Adrenal gland (tissue), 12 donors: ENCODE results near the gene AKR1B1. TPM values are rescaled to one million over a fixed set of nuclear protein-coding genes. Genes with fewer than 3 reads are reported as not detected.

Experiments
- DNase-seq, 7 donors: peaks; one replicate each; pipeline ENCODE4 v3.0.0-alpha.2; 2019 to 2020
- H3K27ac ChIP-seq, 5 donors: fragments of 200-600 bp; sonication (generic) in 4 of 5; 1 replicate in 3 of 5; 2 replicates in 2 of 5; pipeline versions ENCODE4 v1.5.1 to v1.8.0; 2016 to 2020; ENCODE audit warnings: mild to moderate bottlenecking in 1 of 5
- H3K27me3 ChIP-seq: fragments of 200-600 bp; 2 replicates; pipeline ENCODE4 v1.8.0; 2021
- H3K36me3 ChIP-seq, 2 donors: fragments of 200-600 bp; replicated peaks in 1 of 2; 1 replicate in 1 of 2; 2 replicates in 1 of 2; pipeline versions ENCODE4 v1.5.1 to v1.8.0; 2018 to 2022
- H3K4me1 ChIP-seq, 2 donors: fragments of 200-600 bp; replicated peaks in 1 of 2; 1 replicate in 1 of 2; 2 replicates in 1 of 2; pipeline versions ENCODE4 v1.5.1 to v1.8.0; 2018 to 2021
- H3K4me3 ChIP-seq, 4 donors: fragments of 200-600 bp; sonication (generic) in 3 of 4; one replicate each; pipeline ENCODE4 v1.5.1; 2016 to 2018
- H3K9me3 ChIP-seq, 3 donors: fragments of 200-600 bp; sonication (generic) in 1 of 3; replicated peaks in 1 of 3; 1 replicate in 2 of 3; 2 replicates in 1 of 3; pipeline versions ENCODE4 v1.5.1 to v1.8.0; 2016 to 2021
- CTCF ChIP-seq, 6 experiments: fragments of 450-650 bp in 4 of 6; fragments of 200-600 bp in 2 of 6; sonication (generic) in 1 of 6; IDR thresholded peaks; 1 replicate in 5 of 6; 2 replicates in 1 of 6; pipeline versions ENCODE4 v1.5.1 to v1.8.0; 2016 to 2021; ENCODE audit warnings: antibody characterized with exemption in 6 of 6, mild to moderate bottlenecking in 2 of 6, moderate library complexity in 1 of 6
- POLR2A ChIP-seq, 2 donors: fragments of 450-650 bp; IDR thresholded peaks; one replicate each; pipeline ENCODE4 v1.6.1; 2017; ENCODE audit warnings: antibody characterized with exemption in 2 of 2, mild to moderate bottlenecking in 2 of 2, moderate library complexity in 1 of 2
- WGBS, 4 donors: extraction: QIAGEN DNeasy Blood & Tissue Kit in 2 of 4; methylation state at CpG; one replicate each; pipeline versions ENCODE4 v1.1.5 to v1.1.7; 2013 to 2017; 5-methylcytosine and 5-hydroxymethylcytosine counted together
- intact Hi-C, 2 donors: fragments of 100-400 bp; cut with DNase I; formaldehyde crosslinking; loops; one replicate each; pipeline versions ENCODE4 v1.14.1 to v1.15.0; 2022 to 2023
- polyA plus RNA-seq, 3 donors: library from polyadenylated mRNA; stranded (reverse); fragments of 200-250 nt in 2 of 3; fragments of 350-450 nt in 1 of 3; fragmentation: Illumina TruSeq in 1 of 3; extraction: RNeasy Lipid Tissue Mini Kit (QIAGEN cat#74804) in 1 of 3; gene quantifications; one replicate each; pipeline ENCODE4 v1.2.3, GENCODE V29; 2013 to 2014
- total RNA-seq, 9 donors: library from RNA; depleted of rRNA in 4 of 9; stranded (reverse); fragments of >200 nt in 4 of 9; fragments of 120-200 nt in 1 of 9; fragmentation: NEBNext Ultra II Directional in 1 of 9; extraction: Animal tissue kit (Norgen Biotek cat#: 25700) in 1 of 9; gene quantifications; one replicate each; pipeline versions ENCODE4 v1.1.0 to v1.2.4, GENCODE V29; 2013 to 2023
- donor health status: healthy with polysubstance abuse.
- donor health status: Bipolar disorder and iron deficiency.
- donor health status: DM: yes; HTN: yes; CAD: no.
- donor health status: DM: no; HTN: no; CAD: no.
- donor health status: DM: no; HTN: no; CAD: no.
- donor health status: DM: yes; HTN: yes; CAD: no.

The AKR1B1 gene
- total and polyA plus RNA-seq, 12 donors = 270 to 4,669 (median 3,402) TPM

- peaks cover 4% of the 10 kb centered on the region for H3K27me3 ChIP-seq
- 54 to 69% (median 61%) methylated on average over 3 of the region's 3 CpGs for WGBS, 4 donors
- H3K4me3 ChIP-seq = no peak overlapping the region
- DNase-seq = no peak
- intact Hi-C loops = no loop called here
- no peaks in the 10 kb centered on the region for H3K4me1 ChIP-seq
- no peak overlapping the region for H3K27ac ChIP-seq
- TF ChIP-seq CTCF (IDR thresholded peaks at IDR 0.05) (no peak), POLR2A (IDR thresholded peaks at IDR 0.05) (no peak)
- H3K9me3 ChIP-seq = no peaks in the 10 kb centered on the region
- no peaks in the 10 kb centered on the region for H3K36me3 ChIP-seq
Measured at GRCh38 chr7:134407311-134407710, 51.6 kb downstream of the AKR1B1 start.

- intact Hi-C loops = no loop called here
- Histone ChIP-seq H3K9me3 (no peaks in the 10 kb centered on the region), H3K27me3 (peaks cover 4% of the 10 kb centered on the region), H3K4me1 (no peaks in the 10 kb centered on the region), H3K36me3 (no peaks in the 10 kb centered on the region), H3K27ac (no peak overlapping the region), H3K4me3 (no peak overlapping the region)
- no peak for DNase-seq
- no peak for TF ChIP-seq POLR2A (IDR thresholded peaks at IDR 0.05)
- TF ChIP-seq CTCF (IDR thresholded peaks at IDR 0.05) = no peak
- whole genome bisulfite sequencing, 4 donors = 27 to 54% (median 42%) methylated on average over 2 of the region's 2 CpGs
Measured at GRCh38 chr7:134406431-134406830, 52.5 kb downstream of the AKR1B1 start.

- intact Hi-C loops = no loop called here
- peaks cover 4% of the 10 kb centered on the region for H3K27me3 ChIP-seq
- no peak overlapping the region for H3K27ac ChIP-seq
- H3K4me3 ChIP-seq = no peak overlapping the region
- no peaks in the 10 kb centered on the region for H3K9me3 ChIP-seq
- no peaks in the 10 kb centered on the region for H3K36me3 ChIP-seq
- WGBS, 4 donors = 64 to 78% (median 76%) methylated on average over 3 of the region's 3 CpGs
- DNase-seq = no peak
- no peaks in the 10 kb centered on the region for H3K4me1 ChIP-seq
- TF ChIP-seq CTCF (IDR thresholded peaks at IDR 0.05) (no peak), POLR2A (IDR thresholded peaks at IDR 0.05) (no peak)
Measured at GRCh38 chr7:134405299-134405698, 53.6 kb downstream of the AKR1B1 start.

GRCh38 chr7:134403062-134403461 lies 55.8 kb downstream of the AKR1B1 start:
- intact Hi-C loops = no loop called here
- Histone ChIP-seq H3K27ac (no peak overlapping the region), H3K4me3 (no peak overlapping the region), H3K4me1 (no peaks in the 10 kb centered on the region), H3K27me3 (peaks cover 7% of the 10 kb centered on the region), H3K36me3 (no peaks in the 10 kb centered on the region), H3K9me3 (no peaks in the 10 kb centered on the region)
- 89 to 96% (median 93%) methylated on average over 1 of the region's 1 CpG for WGBS, 4 donors
- no peak for DNase-seq
- no peak for TF ChIP-seq POLR2A (IDR thresholded peaks at IDR 0.05)
- TF ChIP-seq CTCF (IDR thresholded peaks at IDR 0.05) = no peak
